Brain microvascular endothelial cell (primary cell): ENCODE results near the gene BABAM2.

Source experiments
- DNase-seq: peaks from one replicate; pipeline ENCODE4 v3.0.0-alpha.2; 2020
- H3K27ac ChIP-seq: fragments of 250-450 bp; sonication (Bioruptor Pico); 2 replicates; pipeline ENCODE4 v1.5.1; 2020; ENCODE audit warnings: mild to moderate bottlenecking, moderate library complexity
- H3K27me3 ChIP-seq: fragments of 250-450 bp; sonication (Bioruptor Pico); replicated peaks from 2 replicates; pipeline ENCODE4 v1.5.1; 2020; ENCODE audit warnings: mild to moderate bottlenecking
- H3K36me3 ChIP-seq: fragments of 250-450 bp; sonication (Bioruptor Pico); replicated peaks from 2 replicates; pipeline ENCODE4 v1.5.1; 2020; ENCODE audit warnings: mild to moderate bottlenecking
- H3K4me3 ChIP-seq: 2 replicates; pipeline ENCODE4 v1.5.1; 2011; ENCODE audit warnings: low read depth, mild to moderate bottlenecking, control low read depth, low read length, moderate library complexity
- CTCF ChIP-seq: IDR thresholded peaks from 2 replicates; pipeline ENCODE4 v1.5.1; 2011; ENCODE audit warnings: low read depth, mild to moderate bottlenecking, moderate library complexity, low read length, control low read depth, inconsistent platforms; ENCODE audit errors: missing control alignments
- in situ Hi-C: cut with HindIII; loops from 2 replicates; pipeline ENCODE4 v1.10.0; 2017; ENCODE audit warnings: low sequenced_read_pairs, low pct_ligation_motif_present

The BABAM2 gene

DNA sequence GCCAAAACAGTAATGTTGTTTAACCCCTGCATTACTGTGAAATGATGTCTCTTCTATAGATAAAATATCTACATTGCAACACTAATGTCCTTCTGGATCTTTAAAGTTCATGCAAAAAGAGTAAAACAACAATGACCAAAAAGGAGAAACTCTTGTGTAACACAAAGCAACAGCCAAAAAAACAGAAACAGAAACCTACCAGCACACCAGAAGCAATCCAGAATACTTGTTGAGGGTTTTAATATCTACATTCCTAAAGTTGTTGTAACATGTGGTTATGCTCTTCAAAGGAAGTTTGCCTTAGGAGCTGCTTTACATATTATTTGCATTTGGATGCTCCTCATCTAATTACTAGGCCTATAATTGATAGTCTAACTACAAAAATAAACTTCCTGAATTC, 157.2 kb downstream of the BABAM2 start:
- Histone ChIP-seq H3K27ac (peak overlapping the region; percentile 34), H3K4me3 (no peak overlapping the region), H3K36me3 (no peaks in the 10 kb centered on the region), H3K27me3 (no peaks in the 10 kb centered on the region)
- peak; percentile 48 for DNase-seq
- no peak for TF ChIP-seq CTCF
- in situ Hi-C loops, result no loop called here

GRCh38 chr2:28048341-28048740, 157.8 kb downstream of the BABAM2 start:
- TF ChIP-seq CTCF, result no peak
- no peak for DNase-seq
- in situ Hi-C loops, result no loop called here
- Histone ChIP-seq H3K27me3 (no peaks in the 10 kb centered on the region), H3K36me3 (no peaks in the 10 kb centered on the region), H3K4me3 (no peak overlapping the region), H3K27ac (peak overlapping the region; percentile 34)

- Histone ChIP-seq H3K27me3 (no peaks in the 10 kb centered on the region), H3K36me3 (no peaks in the 10 kb centered on the region), H3K27ac (no peak overlapping the region), H3K4me3 (no peak overlapping the region)
- in situ Hi-C loops, result no loop called here
- no peak for DNase-seq
- no peak for TF ChIP-seq CTCF
These were observed 158.9 kb downstream of the BABAM2 start for GRCh38 chr2:28049416-28049815.

DNA sequence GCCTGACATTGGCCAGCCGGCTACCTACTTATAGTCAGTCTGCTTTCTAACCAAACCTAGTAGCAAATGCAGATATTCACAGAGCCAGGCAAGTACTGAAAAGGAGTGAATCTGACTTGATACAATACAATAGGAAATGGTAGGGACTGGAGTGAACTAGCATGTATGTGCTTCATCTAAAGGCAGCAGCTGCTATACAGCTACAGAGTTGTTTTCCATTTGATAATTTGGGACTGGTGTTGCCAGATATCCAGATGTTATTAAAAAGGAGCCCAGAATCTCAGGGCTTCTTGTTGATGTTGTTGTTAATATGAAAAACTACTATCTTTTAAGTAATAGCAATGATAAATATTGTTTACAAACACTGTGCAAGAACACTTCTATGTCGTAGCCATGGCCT, 159.4 kb downstream of the BABAM2 start:
- Histone ChIP-seq H3K36me3 (no peaks in the 10 kb centered on the region), H3K27ac (no peak overlapping the region), H3K4me3 (no peak overlapping the region), H3K27me3 (no peaks in the 10 kb centered on the region)
- DNase-seq, result no peak
- TF ChIP-seq CTCF, result no peak
- in situ Hi-C loops, result no loop called here

GRCh38 chr2:28052691-28053090, 162.2 kb downstream of the BABAM2 start:
- no peak for TF ChIP-seq CTCF
- no peak overlapping the region for H3K4me3 ChIP-seq
- H3K36me3 ChIP-seq, result no peaks in the 10 kb centered on the region
- H3K27ac ChIP-seq, result no peak overlapping the region
- H3K27me3 ChIP-seq, result no peaks in the 10 kb centered on the region
- DNase-seq, result no peak
- in situ Hi-C loops, result no loop called here

DNA sequence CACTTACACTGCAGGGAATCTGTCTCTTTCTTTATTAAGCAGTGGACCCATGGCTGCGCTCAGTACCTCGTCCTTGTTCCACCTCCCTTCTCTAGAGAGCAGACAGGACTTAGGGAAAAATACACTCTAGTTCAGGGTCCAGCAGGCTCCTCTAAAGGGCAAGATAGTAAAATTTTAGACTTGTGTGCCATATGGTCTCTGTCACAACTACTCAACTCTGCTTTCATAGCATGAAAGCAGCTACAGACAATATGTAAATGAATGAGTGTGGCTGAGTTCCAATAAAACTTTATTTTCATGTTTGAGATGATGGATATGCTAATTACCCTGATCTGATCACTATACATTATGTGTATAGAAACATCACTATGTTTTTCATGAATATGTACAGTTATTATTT, 163.1 kb downstream of the BABAM2 start:
- H3K4me3 ChIP-seq, result no peak overlapping the region
- no peaks in the 10 kb centered on the region for H3K27me3 ChIP-seq
- H3K36me3 ChIP-seq, result no peaks in the 10 kb centered on the region
- in situ Hi-C loops, result no loop called here
- no peak for TF ChIP-seq CTCF
- no peak for DNase-seq
- H3K27ac ChIP-seq, result no peak overlapping the region
